OCI-LY1 (cell line): ENCODE measurements around the gene ALKBH2.

ENCODE experiments used
- CTCF ChIP-seq: fragments of 200-600 bp; sonication (generic), shearing (Covaris generic); IDR thresholded peaks from 2 replicates; pipeline ENCODE4 v1.5.1; 2017; ENCODE audit warnings: mild to moderate bottlenecking, antibody characterized with exemption, low read length, moderate library complexity, mixed read lengths
- EZH2 ChIP-seq: fragments of 200-600 bp; sonication (generic), shearing (Covaris generic); IDR thresholded peaks from 2 replicates; pipeline ENCODE4 v1.8.0; 2017; ENCODE audit warnings: borderline replicate concordance, mixed run types, mild to moderate bottlenecking, antibody characterized with exemption, low read length, moderate library complexity, mixed read lengths

GRCh38 chr12:109044241-109044640 is 49.0 kb downstream of the ALKBH2 start:
- no peak for TF ChIP-seq EZH2
- no peak for TF ChIP-seq CTCF
